HCT116 (cell line): ENCODE data around the gene EIF3I. TPM values are rescaled to one million over a fixed set of nuclear protein-coding genes. Genes with fewer than 3 reads are reported as not detected.

ENCODE experiments used
- ATAC-seq: fragments of 200-7000 bp; cut with Tn5 transposase; 2 replicates; pipeline ENCODE4 v1.9.1; 2020; ENCODE audit warnings: mild to moderate bottlenecking, moderate library complexity
- BruUV-seq: library from RNA; stranded (reverse); fragments of 400-500 nt; replicated peaks from 2 replicates; lab custom pipeline; 2021; lab: Mats Ljungman, UMichigan
- CTCF ChIA-PET: fragments of 300-600 bp; sonication (Branson Sonifier 250); formaldehyde crosslinking; loops from one replicate; lab custom pipeline; 2021; ENCODE audit warnings: antibody characterized with exemption; lab: Charles Lee
- POLR2A ChIA-PET: fragments of 300-600, 350-600 bp; sonication (Branson Sonifier 250); formaldehyde crosslinking; loops from one replicate; lab custom pipeline; 2021; ENCODE audit warnings: antibody characterized with exemption; lab: Charles Lee
- RAD21 ChIA-PET, 2 experiments: fragments of 300-600 bp; sonication (Branson Sonifier 250); formaldehyde crosslinking; loops; one replicate each; lab custom pipeline; 2023; ENCODE audit warnings: low total read pairs in 2 of 2; ENCODE audit not compliant: uncharacterized antibody in 2 of 2, unreplicated experiment in 2 of 2, low non-redundant PET in 1 of 2; lab: Charles Lee
- DNase-seq: peaks from one replicate; pipeline ENCODE4 v3.0.0-alpha.2; 2010; ENCODE audit warnings: low read depth, low spot score
- H2AFZ ChIP-seq: fragments of 200-600 bp; shearing (Covaris generic), sonication (generic); 2 replicates; pipeline ENCODE4 v1.6.1; 2017; ENCODE audit warnings: low read depth, mixed run types, mixed read lengths, antibody characterized with exemption, low read length; ENCODE audit not compliant: poor library complexity, severe bottlenecking
- H3K27ac ChIP-seq: 2 replicates; pipeline ENCODE4 v1.5.1; 2012; ENCODE audit warnings: low read depth, low read length
- H3K27me3 ChIP-seq: fragments of 200-600 bp; sonication (generic); 2 replicates; pipeline ENCODE4 v1.6.1; 2016; ENCODE audit warnings: mixed run types, low read length, mixed read lengths; ENCODE audit not compliant: insufficient read depth
- H3K36me3 ChIP-seq, 2 experiments: fragments of 200-500 bp in 1 of 2; fragments of 200-600 bp in 1 of 2; sonication (Bioruptor generic) in 1 of 2; sonication (generic) in 1 of 2; 2 replicates each; pipeline versions ENCODE4 v1.5.1 to v1.6.1; 2014 to 2016; ENCODE audit warnings: low read length in 2 of 2, inconsistent platforms in 1 of 2, mixed read lengths in 1 of 2, mixed run types in 1 of 2; ENCODE audit not compliant: insufficient read depth in 2 of 2, control insufficient read depth in 1 of 2
- H3K4me1 ChIP-seq, 2 experiments: fragments of 200-600 bp in 1 of 2; sonication (generic) in 1 of 2; 2 replicates each; pipeline versions ENCODE4 v1.5.1 to v1.6.1; 2012 to 2017; ENCODE audit warnings: low read length in 2 of 2, inconsistent platforms in 1 of 2, mild to moderate bottlenecking in 1 of 2, mixed read lengths in 1 of 2, mixed run types in 1 of 2, moderate library complexity in 1 of 2; ENCODE audit not compliant: insufficient read depth in 2 of 2, control insufficient read depth in 1 of 2
- H3K4me2 ChIP-seq: fragments of 200-600 bp; sonication (generic); 2 replicates; pipeline ENCODE4 v1.6.1; 2017; ENCODE audit warnings: mixed run types, low read length, mixed read lengths
- H3K4me3 ChIP-seq, 2 experiments: fragments of 200-600 bp in 1 of 2; sonication (generic) in 1 of 2; replicated peaks in 1 of 2; 2 replicates each; pipeline ENCODE4 v1.5.1; 2011 to 2016; ENCODE audit warnings: low read length in 2 of 2, control low read depth in 1 of 2, low read depth in 1 of 2, mild to moderate bottlenecking in 1 of 2, mixed read lengths in 1 of 2, mixed run types in 1 of 2
- H3K79me2 ChIP-seq: fragments of 200-600 bp; sonication (generic); 2 replicates; pipeline ENCODE4 v1.6.1; 2017; ENCODE audit warnings: mild to moderate bottlenecking, mixed run types, low read length, moderate library complexity, mixed read lengths; ENCODE audit not compliant: insufficient read depth
- H3K9ac ChIP-seq: fragments of 200-600 bp; sonication (generic); 2 replicates; pipeline ENCODE4 v1.6.1; 2016; ENCODE audit warnings: low read length, mixed read lengths
- H3K9me2 ChIP-seq: fragments of 200-600 bp; sonication (generic), shearing (Covaris generic); 2 replicates; pipeline ENCODE4 v1.6.1; 2017; ENCODE audit warnings: mixed run types, mild to moderate bottlenecking, moderate library complexity; ENCODE audit not compliant: insufficient read depth
- H3K9me3 ChIP-seq, 2 experiments: fragments of 200-500 bp in 1 of 2; fragments of 200-600 bp in 1 of 2; sonication (Bioruptor generic) in 1 of 2; sonication (generic) in 1 of 2; 2 replicates each; pipeline ENCODE4 v1.6.1; 2014 to 2017; ENCODE audit warnings: low read length in 2 of 2, mixed read lengths in 2 of 2, inconsistent platforms in 1 of 2, low read depth in 1 of 2, mild to moderate bottlenecking in 1 of 2, mixed run types in 1 of 2, moderate library complexity in 1 of 2; ENCODE audit not compliant: control insufficient read depth in 1 of 2, insufficient read depth in 1 of 2
- H4K20me1 ChIP-seq: fragments of 200-600 bp; sonication (generic), shearing (Covaris generic); 2 replicates; pipeline ENCODE4 v1.6.1; 2017; ENCODE audit warnings: mixed run types, mild to moderate bottlenecking, moderate library complexity; ENCODE audit not compliant: insufficient read depth
- CBX3 ChIP-seq: IDR thresholded peaks from 2 replicates; pipeline ENCODE4 v1.6.1; 2012; ENCODE audit warnings: low read depth
- CEBPB ChIP-seq: IDR thresholded peaks from 2 replicates; pipeline ENCODE4 v1.6.1; 2012; ENCODE audit warnings: low read depth
- EGR1 ChIP-seq: IDR thresholded peaks from 2 replicates; pipeline ENCODE4 v1.6.1; 2012; ENCODE audit warnings: low read depth
- ELF1 ChIP-seq: IDR thresholded peaks from 2 replicates; pipeline ENCODE4 v1.6.1; 2012; ENCODE audit warnings: low read depth, borderline replicate concordance
- EZH2phosphoT487 ChIP-seq: fragments of 200-600 bp; IDR thresholded peaks from 2 replicates; pipeline ENCODE4 v1.6.1; 2018; ENCODE audit warnings: antibody characterized with exemption, borderline replicate concordance
- FOSL1 ChIP-seq: IDR thresholded peaks from 2 replicates; pipeline ENCODE4 v1.6.1; 2012; ENCODE audit warnings: low read depth
- JUND ChIP-seq: IDR thresholded peaks from 2 replicates; pipeline ENCODE4 v1.6.1; 2012
- POLR2A ChIP-seq: IDR thresholded peaks from 2 replicates; pipeline ENCODE4 v1.7.0; 2011; ENCODE audit warnings: borderline replicate concordance; ENCODE audit not compliant: insufficient read depth, insufficient read length; ENCODE audit errors: extremely low read depth
- RAD21 ChIP-seq: IDR thresholded peaks from 2 replicates; pipeline ENCODE4 v1.6.1; 2012; ENCODE audit warnings: low read depth, mild to moderate bottlenecking
- SIN3A ChIP-seq: IDR thresholded peaks from 2 replicates; pipeline ENCODE4 v1.6.1; 2012; ENCODE audit warnings: low read depth
- SP1 ChIP-seq: IDR thresholded peaks from 2 replicates; pipeline ENCODE4 v1.6.1; 2012; ENCODE audit warnings: low read depth
- TCF7L2 ChIP-seq: IDR thresholded peaks from 2 replicates; pipeline ENCODE4 v1.7.0; 2011; ENCODE audit warnings: borderline replicate concordance, inconsistent platforms; ENCODE audit not compliant: insufficient read depth, insufficient read length; ENCODE audit errors: extremely low read depth
- ZNF274 ChIP-seq: fragments of 200-500 bp; sonication (Bioruptor generic); IDR thresholded peaks from 2 replicates; pipeline ENCODE4 v1.6.1; 2014; ENCODE audit warnings: mild to moderate bottlenecking, low read depth, low read length, inconsistent platforms
- intact Hi-C: fragments of 100-400 bp; cut with micrococcal nuclease; formaldehyde crosslinking; loops from 2 replicates; pipeline ENCODE4 v1.10.0; 2022
- total RNA-seq: library from RNA; stranded (reverse); gene quantifications from one replicate; pipeline ENCODE4 v1.2.1, GENCODE V29; 2021; ENCODE audit not compliant: unreplicated experiment
- TF ChIP-seq, protein P1 (sequence below): IDR thresholded peaks from 2 replicates; pipeline ENCODE4 v1.6.1; 2011; ENCODE audit warnings: mild to moderate bottlenecking, low read length, moderate library complexity; ENCODE audit not compliant: insufficient replicate concordance; ENCODE audit errors: extremely low read depth
- TF ChIP-seq, protein P2 (sequence below): IDR thresholded peaks from 2 replicates; pipeline ENCODE4 v1.6.1; 2012; ENCODE audit warnings: low read depth
- TF ChIP-seq, protein P3 (sequence below): IDR thresholded peaks from 2 replicates; pipeline ENCODE4 v1.6.1; 2012
- TF ChIP-seq, protein P4 (sequence below): IDR thresholded peaks from 2 replicates; pipeline ENCODE4 v1.6.1; 2012
- TF ChIP-seq, protein P5 (sequence below), 3 experiments: fragments of 200-600 bp in 1 of 3; sonication (generic) in 1 of 3; IDR thresholded peaks in 2 of 3; conservative IDR thresholded peaks in 1 of 3; 2 replicates each; pipeline ENCODE4 v1.5.1; 2012 to 2017; ENCODE audit warnings: low read depth in 2 of 3, low read length in 2 of 3, antibody characterized with exemption in 1 of 3, borderline replicate concordance in 1 of 3, control low read depth in 1 of 3, mild to moderate bottlenecking in 1 of 3, mixed read lengths in 1 of 3, mixed run types in 1 of 3, moderate library complexity in 1 of 3; ENCODE audit not compliant: insufficient read depth in 1 of 3

The EIF3I gene
- total RNA-seq, 1 experiment from 2014 or later, result 323 TPM

DNA sequence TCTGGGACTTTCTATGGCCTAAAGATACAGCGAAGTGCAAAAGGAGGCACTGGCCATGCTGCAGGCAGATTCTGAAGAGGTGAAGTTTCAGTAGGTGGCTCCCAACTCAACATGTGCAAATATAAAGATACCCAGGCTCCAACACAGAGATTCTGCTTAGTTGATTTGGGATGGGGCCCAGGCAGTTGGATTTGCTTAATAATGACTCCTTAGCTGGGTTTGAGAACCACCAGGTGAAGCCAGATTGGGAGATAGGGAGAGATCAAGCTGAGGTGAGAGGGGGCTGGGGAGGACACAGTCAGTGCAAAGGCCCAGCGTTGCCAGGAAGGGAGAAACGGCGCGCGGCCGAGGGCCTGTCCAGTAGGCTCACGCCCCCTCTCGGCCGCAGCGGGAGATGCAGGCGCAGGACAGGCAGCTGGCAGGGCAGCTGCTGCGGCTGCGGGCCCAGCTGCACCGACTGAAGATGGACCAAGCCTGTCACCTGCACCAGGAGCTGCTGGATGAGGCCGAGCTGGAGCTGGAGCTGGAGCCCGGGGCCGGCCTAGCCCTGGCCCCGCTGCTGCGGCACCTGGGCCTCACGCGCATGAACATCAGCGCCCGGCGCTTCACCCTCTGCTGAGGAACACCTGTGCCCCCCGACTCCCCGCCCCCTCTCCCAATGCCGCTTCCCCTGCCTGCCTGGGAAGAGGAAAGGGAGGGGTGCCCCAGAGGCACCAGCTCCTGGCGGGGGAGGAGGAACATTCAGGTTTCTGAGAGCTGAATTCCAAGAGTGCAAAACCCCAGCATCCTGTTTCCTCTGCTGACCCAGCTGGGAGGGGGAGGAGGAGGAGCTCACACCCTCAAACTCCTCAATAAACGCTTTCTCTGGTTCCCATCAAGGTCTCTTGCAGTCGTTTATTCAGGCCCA, 26.0 kb downstream of the EIF3I start:
- DNase-seq (no peak), ATAC-seq (peak; percentile 96)
- intact Hi-C loops, result no loop called here
- BruUV-seq, result no TSS peak
- Histone ChIP-seq H3K4me2 (peak overlapping the region; percentile 54), H3K9ac (no peak overlapping the region), H3K4me1 (peaks cover 0 to 16% of the 10 kb centered on the region in 2 experiments; a peak in 3 of 4 replicates), H3K27me3 (no peaks in the 10 kb centered on the region), H3K27ac (no peak overlapping the region), H4K20me1 (no peaks in the 10 kb centered on the region), H2AFZ (peak overlapping the region; percentile 80), H3K36me3 (no peaks in the 10 kb centered on the region), H3K9me3 (no peaks in the 10 kb centered on the region), H3K79me2 (no peaks in the 10 kb centered on the region), H3K4me3 (no peak overlapping the region), H3K9me2 (no peaks in the 10 kb centered on the region)
- CTCF ChIA-PET, result interaction anchor here (0.6 to 1.7 kb wide), 12 partner anchors 8 to 48 kb away, joined by 3 to 10 read pairs (median 3); partner anchors contain the start of genes CCDC28B, EIF3I and TMEM234
- POLR2A ChIA-PET, result no interaction called here
- RAD21 ChIA-PET, result interaction anchor here (1.0 kb wide), 2 partner anchors 32 to 33 kb away, joined by 4 read pairs; no protein-coding TSS in a partner anchor
- TF ChIP-seq, protein P1, sequence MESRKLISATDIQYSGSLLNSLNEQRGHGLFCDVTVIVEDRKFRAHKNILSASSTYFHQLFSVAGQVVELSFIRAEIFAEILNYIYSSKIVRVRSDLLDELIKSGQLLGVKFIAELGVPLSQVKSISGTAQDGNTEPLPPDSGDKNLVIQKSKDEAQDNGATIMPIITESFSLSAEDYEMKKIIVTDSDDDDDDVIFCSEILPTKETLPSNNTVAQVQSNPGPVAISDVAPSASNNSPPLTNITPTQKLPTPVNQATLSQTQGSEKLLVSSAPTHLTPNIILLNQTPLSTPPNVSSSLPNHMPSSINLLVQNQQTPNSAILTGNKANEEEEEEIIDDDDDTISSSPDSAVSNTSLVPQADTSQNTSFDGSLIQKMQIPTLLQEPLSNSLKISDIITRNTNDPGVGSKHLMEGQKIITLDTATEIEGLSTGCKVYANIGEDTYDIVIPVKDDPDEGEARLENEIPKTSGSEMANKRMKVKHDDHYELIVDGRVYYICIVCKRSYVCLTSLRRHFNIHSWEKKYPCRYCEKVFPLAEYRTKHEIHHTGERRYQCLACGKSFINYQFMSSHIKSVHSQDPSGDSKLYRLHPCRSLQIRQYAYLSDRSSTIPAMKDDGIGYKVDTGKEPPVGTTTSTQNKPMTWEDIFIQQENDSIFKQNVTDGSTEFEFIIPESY, result no peak
- TF ChIP-seq, protein P2, sequence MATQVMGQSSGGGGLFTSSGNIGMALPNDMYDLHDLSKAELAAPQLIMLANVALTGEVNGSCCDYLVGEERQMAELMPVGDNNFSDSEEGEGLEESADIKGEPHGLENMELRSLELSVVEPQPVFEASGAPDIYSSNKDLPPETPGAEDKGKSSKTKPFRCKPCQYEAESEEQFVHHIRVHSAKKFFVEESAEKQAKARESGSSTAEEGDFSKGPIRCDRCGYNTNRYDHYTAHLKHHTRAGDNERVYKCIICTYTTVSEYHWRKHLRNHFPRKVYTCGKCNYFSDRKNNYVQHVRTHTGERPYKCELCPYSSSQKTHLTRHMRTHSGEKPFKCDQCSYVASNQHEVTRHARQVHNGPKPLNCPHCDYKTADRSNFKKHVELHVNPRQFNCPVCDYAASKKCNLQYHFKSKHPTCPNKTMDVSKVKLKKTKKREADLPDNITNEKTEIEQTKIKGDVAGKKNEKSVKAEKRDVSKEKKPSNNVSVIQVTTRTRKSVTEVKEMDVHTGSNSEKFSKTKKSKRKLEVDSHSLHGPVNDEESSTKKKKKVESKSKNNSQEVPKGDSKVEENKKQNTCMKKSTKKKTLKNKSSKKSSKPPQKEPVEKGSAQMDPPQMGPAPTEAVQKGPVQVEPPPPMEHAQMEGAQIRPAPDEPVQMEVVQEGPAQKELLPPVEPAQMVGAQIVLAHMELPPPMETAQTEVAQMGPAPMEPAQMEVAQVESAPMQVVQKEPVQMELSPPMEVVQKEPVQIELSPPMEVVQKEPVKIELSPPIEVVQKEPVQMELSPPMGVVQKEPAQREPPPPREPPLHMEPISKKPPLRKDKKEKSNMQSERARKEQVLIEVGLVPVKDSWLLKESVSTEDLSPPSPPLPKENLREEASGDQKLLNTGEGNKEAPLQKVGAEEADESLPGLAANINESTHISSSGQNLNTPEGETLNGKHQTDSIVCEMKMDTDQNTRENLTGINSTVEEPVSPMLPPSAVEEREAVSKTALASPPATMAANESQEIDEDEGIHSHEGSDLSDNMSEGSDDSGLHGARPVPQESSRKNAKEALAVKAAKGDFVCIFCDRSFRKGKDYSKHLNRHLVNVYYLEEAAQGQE, result no peak
- TF ChIP-seq TCF7L2 (no peak), JUND (no peak), ZNF274 (no peak), EGR1 (no peak), CEBPB (no peak), CBX3 (peak; percentile 81), POLR2A (no peak), SIN3A (no peak), SP1 (no peak), EZH2phosphoT487 (no peak), FOSL1 (no peak), RAD21 (peak; percentile 82), ELF1 (no peak)
- TF ChIP-seq, protein P3, sequence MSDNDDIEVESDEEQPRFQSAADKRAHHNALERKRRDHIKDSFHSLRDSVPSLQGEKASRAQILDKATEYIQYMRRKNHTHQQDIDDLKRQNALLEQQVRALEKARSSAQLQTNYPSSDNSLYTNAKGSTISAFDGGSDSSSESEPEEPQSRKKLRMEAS, result no peak
- TF ChIP-seq, protein P4, sequence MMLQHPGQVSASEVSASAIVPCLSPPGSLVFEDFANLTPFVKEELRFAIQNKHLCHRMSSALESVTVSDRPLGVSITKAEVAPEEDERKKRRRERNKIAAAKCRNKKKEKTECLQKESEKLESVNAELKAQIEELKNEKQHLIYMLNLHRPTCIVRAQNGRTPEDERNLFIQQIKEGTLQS, result no peak
- TF ChIP-seq, protein P5, sequence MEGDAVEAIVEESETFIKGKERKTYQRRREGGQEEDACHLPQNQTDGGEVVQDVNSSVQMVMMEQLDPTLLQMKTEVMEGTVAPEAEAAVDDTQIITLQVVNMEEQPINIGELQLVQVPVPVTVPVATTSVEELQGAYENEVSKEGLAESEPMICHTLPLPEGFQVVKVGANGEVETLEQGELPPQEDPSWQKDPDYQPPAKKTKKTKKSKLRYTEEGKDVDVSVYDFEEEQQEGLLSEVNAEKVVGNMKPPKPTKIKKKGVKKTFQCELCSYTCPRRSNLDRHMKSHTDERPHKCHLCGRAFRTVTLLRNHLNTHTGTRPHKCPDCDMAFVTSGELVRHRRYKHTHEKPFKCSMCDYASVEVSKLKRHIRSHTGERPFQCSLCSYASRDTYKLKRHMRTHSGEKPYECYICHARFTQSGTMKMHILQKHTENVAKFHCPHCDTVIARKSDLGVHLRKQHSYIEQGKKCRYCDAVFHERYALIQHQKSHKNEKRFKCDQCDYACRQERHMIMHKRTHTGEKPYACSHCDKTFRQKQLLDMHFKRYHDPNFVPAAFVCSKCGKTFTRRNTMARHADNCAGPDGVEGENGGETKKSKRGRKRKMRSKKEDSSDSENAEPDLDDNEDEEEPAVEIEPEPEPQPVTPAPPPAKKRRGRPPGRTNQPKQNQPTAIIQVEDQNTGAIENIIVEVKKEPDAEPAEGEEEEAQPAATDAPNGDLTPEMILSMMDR (IDR thresholded peaks at IDR 0.05 in 2 of 3, conservative IDR thresholded peaks at IDR 0.05 in 1 of 3; ENCODE audit: borderline replicate concordance in 1 of 3, insufficient read depth in 1 of 3, low read depth in 2 of 3, low read length in 2 of 3), result peak; percentile 73 to 96 (median 85)
